Peyer's patch (tissue), 4 donors: ENCODE data around the gene INPP5F. TPM values are rescaled to one million over a fixed set of nuclear protein-coding genes. Genes with fewer than 3 reads are reported as not detected.

ENCODE experiments used
- DNase-seq, 3 donors: peaks; one replicate each; pipeline ENCODE4 v3.0.0-alpha.2; 2017 to 2019
- H3K27ac ChIP-seq, 4 donors: fragments of 200-600 bp; sonication (generic); one replicate each; pipeline ENCODE4 v1.5.1; 2016 to 2019
- H3K27me3 ChIP-seq, 2 donors: fragments of 200-600 bp; sonication (generic); one replicate each; pipeline ENCODE4 v1.5.1; 2019
- H3K36me3 ChIP-seq, 3 donors: fragments of 200-600 bp; sonication (generic); one replicate each; pipeline ENCODE4 v1.5.1; 2016 to 2019
- H3K4me1 ChIP-seq, 4 donors: fragments of 200-600 bp; sonication (generic); one replicate each; pipeline ENCODE4 v1.5.1; 2016 to 2019
- H3K4me3 ChIP-seq, 4 donors: fragments of 200-600 bp; sonication (generic); 1 replicate in 3 of 4; 2 replicates in 1 of 4; pipeline ENCODE4 v1.5.1; 2016 to 2019; ENCODE audit warnings: mild to moderate bottlenecking in 1 of 4
- H3K9me3 ChIP-seq, 4 donors: fragments of 200-600 bp; sonication (generic); one replicate each; pipeline ENCODE4 v1.5.1; 2016 to 2019; ENCODE audit warnings: mild to moderate bottlenecking in 1 of 4
- CTCF ChIP-seq, 6 experiments: fragments of 450-650 bp in 4 of 6; fragments of 200-600 bp in 2 of 6; sonication (generic) in 1 of 6; IDR thresholded peaks; one replicate each; pipeline ENCODE4 v1.5.1; 2017 to 2019; ENCODE audit warnings: antibody characterized with exemption in 6 of 6, mild to moderate bottlenecking in 3 of 6, moderate library complexity in 1 of 6
- POLR2A ChIP-seq, 2 donors: fragments of 450-650 bp; IDR thresholded peaks; one replicate each; pipeline ENCODE4 v1.5.1; 2017; ENCODE audit warnings: antibody characterized with exemption in 2 of 2, mild to moderate bottlenecking in 2 of 2, moderate library complexity in 2 of 2
- total RNA-seq, 4 donors: library from RNA; depleted of rRNA; stranded (reverse); fragments of >200 nt; gene quantifications; one replicate each; pipeline ENCODE4 v1.1.0, GENCODE V29; 2016

The INPP5F gene
- total RNA-seq, 4 donors from 2014 or later, result 6.5 to 37.1 (median 10.2) TPM

DNA sequence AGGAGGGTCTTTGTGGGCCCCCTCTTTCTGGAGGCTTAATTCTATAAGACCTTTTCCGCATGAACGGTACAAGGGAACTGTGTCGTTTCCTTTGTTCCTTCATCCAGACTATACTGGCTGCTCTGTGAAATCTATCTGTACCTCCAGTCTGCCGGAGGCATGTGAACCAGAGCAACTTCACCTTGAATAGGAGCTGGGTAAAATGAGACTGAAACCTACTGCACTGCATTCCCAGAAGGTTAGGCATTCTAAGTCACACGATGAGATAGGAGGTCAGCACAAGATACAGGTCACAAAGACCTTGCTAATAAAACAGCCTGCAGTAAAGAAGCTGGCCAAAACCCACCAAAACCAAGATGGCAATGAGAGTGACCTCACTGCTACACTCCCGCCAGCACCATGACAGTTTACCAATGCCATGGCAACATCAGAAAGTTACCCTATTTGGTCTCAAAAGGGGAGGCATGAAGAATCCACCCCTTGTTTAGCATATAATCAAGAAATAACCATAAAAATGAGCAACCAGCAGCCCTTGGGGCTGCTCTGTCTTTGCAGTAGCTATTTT is 36.8 kb upstream of the INPP5F start:
- Histone ChIP-seq H3K4me3 (no peak overlapping the region), H3K36me3 (no peaks in the 10 kb centered on the region), H3K27me3 (no peaks in the 10 kb centered on the region), H3K4me1 (peaks cover 0 to 4% (median 0%) of the 10 kb centered on the region in 4 donors), H3K27ac (no peak overlapping the region), H3K9me3 (no peaks in the 10 kb centered on the region)
- DNase-seq, result no peak
- no peak for TF ChIP-seq POLR2A (IDR thresholded peaks at IDR 0.05)
- TF ChIP-seq CTCF (IDR thresholded peaks at IDR 0.05), result no peak

GRCh38 chr10:119691726-119692125 is 34.1 kb upstream of the INPP5F start:
- Histone ChIP-seq H3K27ac (no peak overlapping the region), H3K36me3 (no peaks in the 10 kb centered on the region), H3K4me3 (no peak overlapping the region), H3K27me3 (no peaks in the 10 kb centered on the region), H3K9me3 (no peaks in the 10 kb centered on the region), H3K4me1 (peaks cover 0 to 4% (median 0%) of the 10 kb centered on the region in 4 donors)
- no peak for DNase-seq
- no peak for TF ChIP-seq CTCF (IDR thresholded peaks at IDR 0.05)
- no peak for TF ChIP-seq POLR2A (IDR thresholded peaks at IDR 0.05)

- DNase-seq, result no peak
- Histone ChIP-seq H3K9me3 (no peaks in the 10 kb centered on the region), H3K27me3 (no peaks in the 10 kb centered on the region), H3K27ac (no peak overlapping the region), H3K4me1 (no peaks in the 10 kb centered on the region), H3K36me3 (no peaks in the 10 kb centered on the region), H3K4me3 (no peak overlapping the region)
- TF ChIP-seq CTCF (IDR thresholded peaks at IDR 0.05), result no peak
- no peak for TF ChIP-seq POLR2A (IDR thresholded peaks at IDR 0.05)
Observed at GRCh38 chr10:119693262-119693957, 32.4 kb upstream of the INPP5F start.

GRCh38 chr10:119694608-119695007 is 31.2 kb upstream of the INPP5F start:
- no peaks in the 10 kb centered on the region for H3K36me3 ChIP-seq
- H3K4me1 ChIP-seq, result no peaks in the 10 kb centered on the region
- H3K27ac ChIP-seq, result no peak overlapping the region
- no peaks in the 10 kb centered on the region for H3K27me3 ChIP-seq
- H3K9me3 ChIP-seq, result no peaks in the 10 kb centered on the region
- H3K4me3 ChIP-seq, result no peak overlapping the region
- TF ChIP-seq CTCF (IDR thresholded peaks at IDR 0.05) (no peak), POLR2A (IDR thresholded peaks at IDR 0.05) (no peak)
- DNase-seq, result no peak

DNA sequence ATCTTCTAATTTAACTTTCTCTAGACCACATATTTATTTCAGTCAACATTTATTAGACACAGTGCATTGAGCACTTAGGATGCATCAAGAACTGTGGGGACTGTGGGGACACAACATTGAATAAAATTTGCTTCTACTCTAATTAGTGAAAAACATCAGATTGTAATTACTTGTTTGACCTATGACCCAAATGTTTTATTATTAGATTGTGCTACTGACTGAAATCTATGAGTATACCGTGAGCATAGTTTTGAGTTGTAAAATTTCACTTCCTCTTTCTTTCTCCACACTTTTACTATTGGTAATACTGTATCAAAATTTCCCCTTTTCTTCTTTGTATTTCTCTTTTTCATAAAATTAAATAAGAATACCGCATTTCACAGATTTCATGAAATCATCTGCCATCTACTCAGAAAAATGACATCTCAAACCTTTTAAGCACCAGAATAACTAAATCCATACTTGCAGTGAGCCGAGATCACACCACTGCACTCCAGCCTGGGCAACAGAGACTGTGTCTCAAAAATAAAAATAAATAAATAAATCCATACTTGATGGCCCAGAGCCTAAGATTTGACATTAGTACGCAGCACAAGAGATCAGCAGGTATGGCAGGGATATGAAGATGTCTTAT is 25.4 kb upstream of the INPP5F start:
- H3K9me3 ChIP-seq, result no peaks in the 10 kb centered on the region
- H3K4me1 ChIP-seq, result peaks cover 0 to 4% (median 0%) of the 10 kb centered on the region in 4 donors
- H3K4me3 ChIP-seq, result no peak overlapping the region
- H3K36me3 ChIP-seq, result no peaks in the 10 kb centered on the region
- peak overlapping the region in 1 of 4 donors; percentile 71 for H3K27ac ChIP-seq
- no peak for DNase-seq
- TF ChIP-seq POLR2A (IDR thresholded peaks at IDR 0.05) (no peak), CTCF (IDR thresholded peaks at IDR 0.05) (no peak)
- no peaks in the 10 kb centered on the region for H3K27me3 ChIP-seq
